HG03565 (cell line): ENCODE measurements around the gene SLC13A1.
A peak's percentile ranks its signal among the peaks of the same experiment; 100 is the strongest.
"Not testable (repeated sequence)": the region's sequence is repeated elsewhere in the genome, so short reads cannot be mapped to it uniquely, and the experiment has no call there.

Experiments
- ATAC-seq: cut with Tn5 transposase; IDR thresholded peaks from one replicate; pipeline ENCODE4 v1.9.1; 2021; ENCODE audit warnings: mild to moderate bottlenecking, moderate library complexity; ENCODE audit not compliant: unreplicated experiment

Gene SLC13A1

DNA sequence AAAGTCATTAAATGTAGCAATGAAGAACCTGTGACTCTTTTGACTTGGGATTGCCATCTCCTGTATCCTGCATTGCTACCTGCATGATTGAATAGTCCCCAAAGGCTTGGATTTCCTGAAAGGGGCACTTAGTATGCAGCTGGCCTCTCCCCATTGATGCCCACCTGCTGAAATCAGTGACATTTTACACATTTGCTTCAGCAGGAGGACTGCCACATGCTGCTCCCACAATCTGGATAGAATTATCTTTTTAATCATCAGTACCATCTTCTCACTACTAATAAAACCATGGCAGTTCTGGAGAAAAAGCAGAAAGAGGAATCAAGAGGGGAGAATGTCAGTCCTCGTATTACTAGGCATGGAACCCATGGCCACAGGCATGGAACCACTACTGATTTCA is 67.8 kb downstream of the SLC13A1 start:
- no peak for ATAC-seq

- ATAC-seq, result no peak
Observed at GRCh38 chr7:123131556-123131955, 68.2 kb downstream of the SLC13A1 start.

DNA sequence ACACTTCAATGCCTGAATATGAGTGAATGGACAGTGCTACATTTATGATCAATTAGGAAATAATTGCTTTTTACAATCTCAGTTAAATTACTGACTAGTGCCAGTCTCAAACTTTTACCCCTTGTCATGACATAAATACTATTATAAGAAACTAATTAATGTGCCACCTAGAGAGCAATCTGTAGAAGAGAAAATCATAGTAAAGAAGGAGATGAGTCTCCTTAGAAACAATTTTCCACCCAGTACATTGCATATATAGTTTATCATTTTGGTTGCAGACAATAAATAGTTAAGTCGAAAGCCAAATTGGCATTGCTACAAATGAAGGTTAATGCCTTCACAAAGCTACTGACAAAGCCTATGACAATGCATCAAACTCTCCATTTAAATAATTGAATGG is 68.6 kb downstream of the SLC13A1 start:
- no peak for ATAC-seq

- no peak for ATAC-seq
Observed at GRCh38 chr7:123126691-123127090, 73.1 kb downstream of the SLC13A1 start.

DNA sequence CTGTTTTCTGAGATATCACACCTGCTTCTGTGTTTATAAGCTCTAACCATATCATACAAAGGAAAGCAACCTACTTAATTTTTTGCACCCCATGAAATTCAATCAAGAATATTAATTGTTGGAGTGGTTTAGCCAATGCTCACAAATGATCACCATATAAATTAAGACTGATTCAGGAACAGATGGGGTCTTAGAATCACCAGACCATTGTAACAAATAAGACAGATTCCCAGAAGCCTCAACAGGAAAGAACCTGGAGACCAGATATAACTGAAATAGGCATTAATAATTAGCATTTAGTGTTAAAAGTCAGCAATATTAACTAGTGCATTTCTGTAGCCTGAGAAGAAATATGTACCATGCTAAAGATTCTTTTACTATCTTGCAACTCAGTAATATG is 73.6 kb downstream of the SLC13A1 start:
- no peak for ATAC-seq

- no peak for ATAC-seq
Observed at GRCh38 chr7:123125231-123125630, 74.5 kb downstream of the SLC13A1 start.

DNA sequence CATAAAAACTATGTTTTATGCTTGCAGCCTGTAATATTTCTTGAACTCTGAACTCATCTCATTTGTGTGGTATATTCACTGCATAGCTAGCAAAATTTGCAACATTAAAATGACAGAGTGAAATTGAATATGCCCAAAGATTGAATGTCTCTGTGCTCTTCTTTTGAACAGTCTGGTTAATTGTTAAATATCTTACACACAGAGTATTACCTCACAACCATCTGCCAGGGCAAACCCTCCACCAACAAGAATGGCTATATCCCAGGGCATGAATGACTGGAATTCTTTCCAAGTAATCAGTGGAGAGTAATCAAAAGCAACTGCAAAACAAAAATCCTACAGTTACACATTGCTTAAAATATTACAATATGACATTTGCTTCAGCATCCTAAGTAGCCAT is 76.9 kb downstream of the SLC13A1 start:
- no peak for ATAC-seq

DNA sequence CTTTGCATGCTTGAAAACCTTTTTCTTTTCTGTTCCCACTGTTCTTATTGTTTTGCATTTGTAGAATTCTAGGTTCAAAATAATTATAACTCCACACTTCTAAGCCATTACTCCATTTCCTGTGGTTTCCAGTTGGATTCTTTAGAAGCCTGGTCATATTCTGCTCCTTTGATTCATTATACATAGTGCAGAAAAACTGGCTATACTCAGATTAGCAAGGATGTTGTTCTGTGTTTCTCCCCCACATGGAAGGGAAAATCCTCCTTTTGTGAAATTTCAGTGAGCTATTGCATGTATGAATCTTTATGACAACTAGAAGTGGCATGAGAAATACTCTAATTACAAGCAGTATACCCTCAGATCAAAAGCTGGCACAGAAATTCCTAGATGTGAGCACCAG is 79.5 kb downstream of the SLC13A1 start:
- ATAC-seq, result no peak

DNA sequence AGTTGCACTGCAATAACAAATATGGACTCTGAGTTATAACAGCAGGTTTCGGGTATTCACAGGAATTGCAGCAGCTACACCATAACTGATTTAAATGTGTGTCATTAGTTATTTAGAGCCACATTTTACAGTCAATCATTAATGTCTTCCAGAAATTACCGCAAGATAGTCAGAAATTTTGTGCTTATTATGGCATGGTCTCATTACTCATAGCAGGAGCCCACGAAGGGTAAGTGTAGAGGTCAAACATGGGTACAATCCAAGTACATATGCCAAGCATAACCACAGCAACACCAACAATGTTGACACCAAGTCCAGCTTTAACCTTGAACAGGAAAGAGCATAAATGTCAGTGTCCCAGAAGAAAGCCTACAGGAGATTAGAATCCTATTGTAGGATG is 84.4 kb downstream of the SLC13A1 start:
- no peak for ATAC-seq

- no peak for ATAC-seq
Observed at GRCh38 chr7:123114288-123114687, 85.5 kb downstream of the SLC13A1 start.

DNA sequence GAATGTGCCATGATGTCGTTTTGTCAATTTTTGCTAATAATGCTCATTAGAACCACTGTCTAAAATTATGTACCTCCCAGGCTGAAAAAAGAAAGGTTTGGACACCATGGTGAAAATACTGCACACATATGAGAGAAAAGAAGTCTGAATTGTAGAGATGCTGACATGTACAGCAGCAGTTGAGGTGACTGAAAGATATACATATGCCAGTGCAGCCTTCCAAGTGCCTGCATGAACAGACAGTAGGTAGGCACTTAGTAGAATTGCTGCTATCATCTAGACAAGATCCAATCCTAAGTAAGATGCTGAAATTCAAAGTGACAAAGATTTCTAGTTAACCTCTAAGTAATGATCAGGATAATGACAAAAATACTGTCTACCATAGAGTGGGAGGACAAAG is 86.9 kb downstream of the SLC13A1 start:
- ATAC-seq, result no peak

- no peak for ATAC-seq
Observed at GRCh38 chr7:123099712-123100111, 100.1 kb downstream of the SLC13A1 start.

DNA sequence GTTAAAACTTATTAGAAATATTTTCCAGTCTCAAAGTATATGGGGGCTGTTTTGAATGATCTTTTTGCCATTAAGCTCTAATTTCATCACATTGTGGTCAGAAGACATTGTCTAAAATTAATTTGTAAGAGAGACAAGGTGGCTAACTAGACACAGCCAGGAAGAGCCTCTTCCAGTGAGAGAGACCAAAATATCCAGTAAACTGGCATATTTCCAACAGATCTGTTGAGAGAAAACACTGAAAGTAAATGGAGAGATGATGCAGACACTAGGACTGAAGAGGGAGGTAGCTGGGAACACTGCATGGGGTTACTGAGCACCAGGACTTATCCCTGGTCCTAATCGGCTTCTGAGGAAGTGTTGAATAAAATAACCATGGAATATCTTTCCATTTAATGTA is 102.8 kb downstream of the SLC13A1 start:
- no peak for ATAC-seq

DNA sequence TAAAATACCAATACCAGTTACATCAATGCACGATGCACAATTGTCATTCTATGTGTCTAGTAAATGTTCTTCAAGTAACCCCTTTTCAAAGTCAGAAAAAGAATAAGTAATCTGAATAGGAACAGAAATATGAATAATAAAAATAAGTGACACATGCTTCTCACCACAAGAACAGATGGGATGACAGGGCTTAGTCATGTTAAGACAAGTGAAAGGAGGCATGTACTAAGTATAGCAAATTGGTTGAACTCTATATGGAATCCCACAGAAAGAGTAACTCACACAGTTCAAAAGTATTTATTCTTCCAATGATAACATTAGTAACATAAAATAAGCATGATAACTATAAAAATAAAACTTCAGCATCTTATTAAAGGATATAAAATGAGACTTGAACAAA is 103.3 kb downstream of the SLC13A1 start:
- ATAC-seq, result no peak

DNA sequence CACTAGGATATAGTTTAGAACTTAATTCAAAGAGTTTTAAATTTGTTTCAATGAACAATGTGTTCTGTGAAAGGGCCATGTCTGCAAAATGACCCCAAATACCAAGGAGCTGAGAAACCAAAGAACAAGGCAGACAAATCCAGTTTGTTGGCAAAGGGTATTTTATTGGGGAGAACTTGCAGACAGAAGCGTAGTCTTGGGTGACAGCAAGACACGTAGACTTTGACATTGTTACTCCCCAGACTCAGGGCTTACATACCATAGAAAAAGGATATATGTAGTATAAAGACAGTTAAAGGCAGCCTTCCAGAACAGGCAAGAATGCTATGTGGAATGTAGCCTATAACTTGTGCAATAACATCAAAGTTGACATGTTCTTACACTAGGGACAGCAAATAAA is 109.3 kb downstream of the SLC13A1 start:
- no peak for ATAC-seq

- not testable (repeated sequence) for ATAC-seq
Observed at GRCh38 chr7:123086910-123087309, 112.9 kb downstream of the SLC13A1 start.

DNA sequence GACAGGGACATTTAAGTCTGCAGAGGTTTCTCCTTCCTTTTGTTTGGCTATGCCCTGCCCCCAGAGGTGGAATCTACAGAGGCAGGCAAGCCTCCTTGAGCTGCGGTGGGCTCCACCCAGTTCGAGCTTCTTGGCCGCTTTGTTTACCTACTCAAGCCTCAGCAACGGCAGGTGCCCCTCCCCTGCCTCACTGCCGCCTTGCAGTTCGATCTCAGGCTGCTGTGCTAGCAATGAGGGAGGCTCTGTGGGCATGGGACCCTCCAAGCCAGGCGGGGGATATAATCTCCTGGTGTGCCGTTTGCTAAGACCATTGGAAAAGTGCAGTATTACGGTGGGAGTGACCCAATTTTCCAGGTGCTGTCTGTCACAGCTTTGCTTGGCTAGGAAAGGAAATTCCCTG is 114.9 kb downstream of the SLC13A1 start:
- not testable (repeated sequence) for ATAC-seq

GRCh38 chr7:123079021-123079420 is 120.7 kb downstream of the SLC13A1 start:
- ATAC-seq, result no peak

- peak; percentile 83 for ATAC-seq
Observed at GRCh38 chr7:123075838-123076467, 123.8 kb downstream of the SLC13A1 start.

DNA sequence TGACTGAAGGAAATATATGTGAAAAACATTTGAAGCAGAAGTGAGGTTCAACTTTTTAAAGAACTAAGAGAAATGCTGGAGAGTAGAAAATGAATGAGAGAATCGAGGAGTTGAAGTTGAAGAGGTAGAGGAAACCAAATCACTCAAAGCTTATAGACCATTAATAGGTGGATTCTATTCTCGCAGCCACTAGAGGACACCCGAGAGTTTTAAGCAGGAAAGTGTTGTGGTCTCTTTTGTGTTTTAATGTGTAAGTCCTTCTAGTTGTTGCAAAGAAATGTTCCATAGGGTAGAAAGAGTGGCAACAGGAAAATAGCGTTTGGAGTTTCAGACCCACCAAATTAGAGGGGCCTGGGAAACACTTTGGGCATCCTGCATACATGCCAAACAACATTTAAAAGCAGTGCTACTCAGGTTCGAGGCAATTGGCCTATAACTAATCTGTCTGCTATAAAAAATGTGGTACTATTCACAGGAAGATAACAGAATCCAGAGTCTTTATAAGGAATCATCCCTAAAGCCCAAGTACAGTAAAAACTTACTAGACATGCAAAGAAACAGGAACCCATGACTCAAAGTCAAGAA is 129.0 kb downstream of the SLC13A1 start:
- no peak for ATAC-seq

GRCh38 chr7:123067814-123068213 is 132.0 kb downstream of the SLC13A1 start:
- no peak for ATAC-seq
